GM20000 (cell line): ENCODE results near the gene IRX4.

ENCODE experiments used
- DNase-seq: peaks from one replicate; pipeline ENCODE4 v3.0.0; 2012; ENCODE audit warnings: low spot score
- TF ChIP-seq, protein P1 (sequence below): IDR thresholded peaks from 2 replicates; pipeline ENCODE4 v1.5.1; 2012; ENCODE audit warnings: mild to moderate bottlenecking, control low read depth; ENCODE audit errors: extremely low read depth, missing control alignments

The IRX4 gene

DNA sequence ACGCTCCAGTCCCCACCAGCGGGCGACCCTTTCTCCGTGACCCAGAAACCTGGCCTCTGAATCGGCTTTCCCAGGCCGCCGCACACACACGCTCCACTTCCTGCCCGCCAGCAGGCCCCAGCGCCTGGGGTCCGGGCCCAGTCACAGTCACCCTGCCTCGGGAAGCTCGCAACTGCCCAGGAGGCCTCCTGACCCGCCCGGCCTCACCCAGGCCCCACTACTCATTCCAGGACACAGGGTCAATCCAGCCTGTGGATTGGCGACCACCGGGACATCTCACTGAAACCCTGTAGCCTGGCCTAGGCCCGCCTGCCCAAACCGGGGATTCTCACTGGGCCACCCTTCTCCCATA lies 2.7 kb upstream of the IRX4 start:
- TF ChIP-seq, protein P1, sequence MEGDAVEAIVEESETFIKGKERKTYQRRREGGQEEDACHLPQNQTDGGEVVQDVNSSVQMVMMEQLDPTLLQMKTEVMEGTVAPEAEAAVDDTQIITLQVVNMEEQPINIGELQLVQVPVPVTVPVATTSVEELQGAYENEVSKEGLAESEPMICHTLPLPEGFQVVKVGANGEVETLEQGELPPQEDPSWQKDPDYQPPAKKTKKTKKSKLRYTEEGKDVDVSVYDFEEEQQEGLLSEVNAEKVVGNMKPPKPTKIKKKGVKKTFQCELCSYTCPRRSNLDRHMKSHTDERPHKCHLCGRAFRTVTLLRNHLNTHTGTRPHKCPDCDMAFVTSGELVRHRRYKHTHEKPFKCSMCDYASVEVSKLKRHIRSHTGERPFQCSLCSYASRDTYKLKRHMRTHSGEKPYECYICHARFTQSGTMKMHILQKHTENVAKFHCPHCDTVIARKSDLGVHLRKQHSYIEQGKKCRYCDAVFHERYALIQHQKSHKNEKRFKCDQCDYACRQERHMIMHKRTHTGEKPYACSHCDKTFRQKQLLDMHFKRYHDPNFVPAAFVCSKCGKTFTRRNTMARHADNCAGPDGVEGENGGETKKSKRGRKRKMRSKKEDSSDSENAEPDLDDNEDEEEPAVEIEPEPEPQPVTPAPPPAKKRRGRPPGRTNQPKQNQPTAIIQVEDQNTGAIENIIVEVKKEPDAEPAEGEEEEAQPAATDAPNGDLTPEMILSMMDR: no peak
- no peak for DNase-seq

DNA sequence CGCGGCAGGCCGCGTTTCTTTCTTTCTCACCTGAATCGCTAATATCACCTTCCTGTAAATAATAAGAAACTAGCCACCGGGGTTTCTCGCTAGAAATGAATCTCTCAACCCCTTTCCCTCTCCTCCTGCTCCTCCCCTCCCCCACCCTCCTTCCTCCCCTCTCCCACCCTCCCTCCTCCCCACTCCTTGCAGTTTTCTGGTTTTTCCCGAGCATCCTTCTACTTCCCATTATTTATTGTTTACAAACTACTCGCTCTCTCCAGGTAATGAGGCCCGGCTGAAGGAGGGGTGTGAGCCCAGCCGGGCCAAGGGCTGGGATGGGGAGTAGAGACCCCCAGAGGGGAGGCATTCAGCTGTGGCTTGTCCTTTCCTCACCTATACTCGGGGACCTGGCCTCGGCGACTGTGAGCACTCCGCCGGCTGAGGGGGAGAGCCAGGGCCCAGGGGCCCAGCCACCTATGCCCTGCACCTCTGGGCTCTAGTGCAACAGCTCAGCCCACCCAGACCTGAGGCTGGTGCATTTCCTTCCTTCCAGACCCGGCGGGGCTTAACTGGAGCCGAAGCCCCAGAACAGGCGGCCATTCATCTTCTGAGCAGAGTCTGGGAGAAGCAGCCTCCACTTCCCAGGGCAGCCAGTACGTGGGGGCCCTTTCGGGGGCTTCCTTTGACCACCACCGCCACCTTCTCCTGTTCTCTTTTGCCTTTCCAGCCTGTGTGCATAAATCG lies 2.1 kb upstream of the IRX4 start:
- no peak for DNase-seq
- TF ChIP-seq, protein P1: no peak

DNA sequence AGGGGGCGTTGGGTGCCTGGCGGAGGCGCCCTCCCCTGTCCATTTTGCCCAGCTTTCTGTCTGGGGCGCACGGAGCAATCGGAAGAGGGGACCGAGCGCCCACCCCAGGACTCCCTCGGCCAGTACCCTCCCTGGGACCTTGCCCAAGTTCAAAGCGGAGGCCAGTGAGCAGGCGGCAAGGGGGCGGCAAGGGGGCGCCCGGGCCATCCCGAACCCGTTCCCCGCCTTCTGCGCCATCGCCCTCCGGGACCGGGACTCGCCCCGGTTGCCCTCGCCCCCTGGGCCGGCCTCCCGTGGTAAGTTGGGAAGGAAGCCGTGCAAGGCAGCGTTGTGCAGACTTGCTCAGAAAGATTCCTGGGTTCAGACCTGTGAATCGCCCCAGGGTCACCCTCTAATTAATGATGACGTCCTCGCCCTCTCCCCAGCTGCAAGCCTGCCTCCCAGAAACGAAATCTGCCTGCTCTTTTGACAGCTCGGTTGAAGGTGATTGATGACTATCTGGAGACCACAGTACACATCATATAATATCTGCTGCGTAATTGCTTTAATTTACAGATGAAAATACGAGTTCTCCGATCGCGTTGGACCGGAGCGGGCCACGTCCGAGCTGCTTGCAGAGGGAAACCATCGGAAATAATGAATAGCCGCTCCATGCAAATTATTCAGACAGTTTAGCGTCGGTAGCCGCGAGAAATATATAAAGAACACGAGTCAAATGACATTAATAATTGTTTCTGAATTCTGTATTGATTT lies 1.4 kb upstream of the IRX4 start:
- TF ChIP-seq, protein P1: no peak
- no peak for DNase-seq

DNA sequence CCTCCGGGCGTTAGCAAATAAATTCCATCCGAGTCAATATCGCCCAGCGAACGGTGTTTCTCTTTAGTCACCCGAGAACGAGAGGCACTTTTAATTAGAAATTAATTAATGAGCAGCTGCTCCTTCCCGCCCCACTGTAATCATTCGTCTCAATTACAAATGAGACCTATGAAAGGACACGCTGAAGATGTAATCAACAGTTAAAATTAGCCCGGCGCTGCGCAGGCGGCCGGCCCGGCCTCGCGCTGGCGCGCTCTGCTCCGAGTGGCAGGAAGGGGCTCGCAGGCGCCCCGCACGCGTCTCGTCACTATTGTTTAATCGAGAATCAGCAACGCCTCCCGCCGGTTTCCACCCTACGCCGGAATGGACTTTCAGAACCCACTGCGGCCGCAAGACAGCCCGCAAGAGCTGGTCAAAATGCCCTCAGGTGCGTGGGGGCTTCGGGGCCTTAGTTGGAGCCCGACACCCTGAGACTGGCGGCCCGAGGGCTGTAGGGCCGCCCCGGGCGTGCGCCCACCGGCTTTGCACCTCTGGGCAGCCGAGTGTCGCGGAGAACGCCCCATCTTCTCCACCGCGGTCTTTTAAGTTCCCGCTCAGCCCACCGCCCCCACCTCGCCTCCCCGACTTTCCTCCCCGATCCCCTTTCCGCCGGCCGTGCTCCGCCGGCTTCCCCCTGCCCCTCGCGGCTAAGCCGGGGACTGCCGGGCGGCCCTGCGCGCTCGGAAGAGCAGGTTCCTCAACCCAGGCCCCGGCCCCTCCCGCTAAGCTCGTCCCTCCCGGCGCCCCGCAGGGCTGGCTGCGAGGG lies 597 bp upstream of the IRX4 start:
- DNase-seq: no peak
- TF ChIP-seq, protein P1: no peak

DNA sequence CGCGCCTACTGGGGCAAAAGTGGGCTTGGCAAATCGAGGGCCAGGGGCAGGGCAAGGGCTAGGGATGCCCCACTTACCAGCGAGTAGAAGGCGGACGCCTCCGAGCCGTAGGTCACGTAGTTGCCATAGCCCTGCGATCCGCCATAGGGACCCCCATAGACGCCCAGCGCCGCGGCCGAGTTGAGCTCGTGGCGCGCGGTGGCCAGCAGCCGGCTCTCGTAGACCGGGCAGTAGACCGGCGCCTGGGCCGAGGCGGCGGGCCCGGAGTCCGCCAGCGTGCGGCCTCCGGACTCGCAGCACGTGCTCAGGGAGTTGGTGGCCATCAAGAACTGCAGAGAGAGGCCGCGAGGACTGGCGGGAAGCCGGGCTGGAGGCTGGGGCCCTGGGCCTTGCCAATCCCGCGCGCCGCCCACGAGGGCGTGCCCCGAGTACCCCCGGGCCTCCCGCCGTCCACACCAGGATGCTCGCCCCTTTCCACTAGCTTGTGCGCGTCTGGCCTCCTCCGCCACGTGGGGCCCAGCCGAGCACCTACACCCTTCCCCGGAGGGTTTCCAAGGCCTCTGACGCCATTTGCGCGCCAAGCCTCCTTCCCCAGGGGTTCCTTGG lies 891 bp downstream of the IRX4 start:
- DNase-seq: no peak
- TF ChIP-seq, protein P1: no peak

DNA sequence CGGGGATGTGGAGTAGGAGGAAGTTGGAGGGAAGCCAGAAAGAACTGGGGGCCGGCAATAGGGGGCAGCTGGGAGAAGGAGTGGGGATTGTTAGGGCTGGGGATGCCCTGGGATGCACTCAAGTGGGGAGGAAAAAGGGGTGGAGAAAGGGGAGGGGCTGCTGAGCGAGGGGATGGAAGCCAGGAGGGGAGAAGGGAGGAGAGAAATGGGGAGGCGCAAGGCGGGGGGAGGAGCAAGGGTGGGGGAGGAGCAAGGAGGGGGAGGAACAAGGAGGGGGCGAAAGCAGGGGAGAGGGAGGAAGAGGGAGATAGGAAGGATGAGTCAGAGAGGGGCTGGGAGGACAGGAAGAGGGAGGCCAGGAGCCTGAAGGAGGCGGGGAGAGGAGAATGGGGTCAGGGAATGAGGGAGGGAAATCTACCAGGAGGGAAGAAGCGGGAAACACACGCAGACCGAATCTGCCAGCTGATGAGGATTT lies 1.6 kb downstream of the IRX4 start:
- no peak for DNase-seq
- TF ChIP-seq, protein P1: no peak
